LNCaP clone FGC (cell line): Measurements from ENCODE around the gene BTBD16.

Experiments used
- DNase-seq: peaks from one replicate; pipeline ENCODE4 v3.0.0-alpha.2; 2011; ENCODE audit warnings: low read depth
- H3K4me3 ChIP-seq: 2 replicates; pipeline ENCODE4 v1.5.1; 2011; ENCODE audit warnings: mild to moderate bottlenecking, low read depth, low read length, control low read depth
- TF ChIP-seq, protein P1 (sequence below): IDR thresholded peaks from 2 replicates; pipeline ENCODE4 v1.5.1; 2012; ENCODE audit warnings: mild to moderate bottlenecking; ENCODE audit not compliant: control insufficient read depth, insufficient read depth; ENCODE audit errors: extremely low read depth

Gene BTBD16

DNA sequence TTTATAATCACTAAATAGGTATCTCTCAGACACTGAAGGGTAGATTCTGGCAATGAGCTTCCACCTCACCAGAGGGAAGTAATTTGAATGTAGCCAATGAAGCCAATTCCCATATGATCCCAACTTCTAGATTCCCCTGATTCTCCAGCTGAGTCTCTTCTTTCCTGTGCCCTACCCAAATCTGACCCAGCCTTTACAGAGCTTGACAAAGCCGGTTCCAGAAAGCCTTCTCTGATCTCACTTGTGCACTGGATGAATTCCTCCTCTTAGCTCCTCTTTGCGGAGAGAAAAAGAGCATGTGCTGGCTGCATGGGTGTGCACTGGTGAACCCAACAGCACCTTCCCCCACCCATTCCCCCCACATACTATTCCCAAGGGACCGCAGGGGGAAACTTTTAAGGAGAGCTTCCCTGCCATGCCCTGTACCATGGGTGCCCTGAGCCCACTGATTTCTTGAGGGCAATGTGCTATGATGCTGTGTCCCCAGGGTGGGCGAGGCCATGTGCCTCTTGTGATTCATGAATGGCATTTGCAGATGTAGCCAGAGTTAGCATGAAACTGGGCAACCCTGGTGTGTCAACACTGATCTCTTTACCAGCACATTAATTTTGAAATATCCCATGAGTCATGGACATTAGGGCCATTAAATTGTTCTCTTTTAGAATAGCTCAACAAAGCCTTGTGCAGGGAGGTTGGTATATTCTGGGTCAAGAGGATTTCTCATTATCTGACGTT, 53.0 kb downstream of the BTBD16 start:
- TF ChIP-seq, protein P1, sequence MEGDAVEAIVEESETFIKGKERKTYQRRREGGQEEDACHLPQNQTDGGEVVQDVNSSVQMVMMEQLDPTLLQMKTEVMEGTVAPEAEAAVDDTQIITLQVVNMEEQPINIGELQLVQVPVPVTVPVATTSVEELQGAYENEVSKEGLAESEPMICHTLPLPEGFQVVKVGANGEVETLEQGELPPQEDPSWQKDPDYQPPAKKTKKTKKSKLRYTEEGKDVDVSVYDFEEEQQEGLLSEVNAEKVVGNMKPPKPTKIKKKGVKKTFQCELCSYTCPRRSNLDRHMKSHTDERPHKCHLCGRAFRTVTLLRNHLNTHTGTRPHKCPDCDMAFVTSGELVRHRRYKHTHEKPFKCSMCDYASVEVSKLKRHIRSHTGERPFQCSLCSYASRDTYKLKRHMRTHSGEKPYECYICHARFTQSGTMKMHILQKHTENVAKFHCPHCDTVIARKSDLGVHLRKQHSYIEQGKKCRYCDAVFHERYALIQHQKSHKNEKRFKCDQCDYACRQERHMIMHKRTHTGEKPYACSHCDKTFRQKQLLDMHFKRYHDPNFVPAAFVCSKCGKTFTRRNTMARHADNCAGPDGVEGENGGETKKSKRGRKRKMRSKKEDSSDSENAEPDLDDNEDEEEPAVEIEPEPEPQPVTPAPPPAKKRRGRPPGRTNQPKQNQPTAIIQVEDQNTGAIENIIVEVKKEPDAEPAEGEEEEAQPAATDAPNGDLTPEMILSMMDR: no peak
- DNase-seq: no peak
- no peak overlapping the region for H3K4me3 ChIP-seq

GRCh38 chr10:122325235-122325634, 54.1 kb downstream of the BTBD16 start:
- TF ChIP-seq, protein P1: no peak
- no peak overlapping the region for H3K4me3 ChIP-seq
- DNase-seq: no peak

GRCh38 chr10:122326385-122326784, 55.3 kb downstream of the BTBD16 start:
- TF ChIP-seq, protein P1: no peak
- H3K4me3 ChIP-seq: no peak overlapping the region
- no peak for DNase-seq

- TF ChIP-seq, protein P1: no peak
- H3K4me3 ChIP-seq: no peak overlapping the region
- DNase-seq: no peak
Measured at GRCh38 chr10:122326806-122327205, 55.7 kb downstream of the BTBD16 start.

- no peak overlapping the region for H3K4me3 ChIP-seq
- DNase-seq: no peak
- TF ChIP-seq, protein P1: no peak
Measured at GRCh38 chr10:122327237-122328206, 56.4 kb downstream of the BTBD16 start.

DNA sequence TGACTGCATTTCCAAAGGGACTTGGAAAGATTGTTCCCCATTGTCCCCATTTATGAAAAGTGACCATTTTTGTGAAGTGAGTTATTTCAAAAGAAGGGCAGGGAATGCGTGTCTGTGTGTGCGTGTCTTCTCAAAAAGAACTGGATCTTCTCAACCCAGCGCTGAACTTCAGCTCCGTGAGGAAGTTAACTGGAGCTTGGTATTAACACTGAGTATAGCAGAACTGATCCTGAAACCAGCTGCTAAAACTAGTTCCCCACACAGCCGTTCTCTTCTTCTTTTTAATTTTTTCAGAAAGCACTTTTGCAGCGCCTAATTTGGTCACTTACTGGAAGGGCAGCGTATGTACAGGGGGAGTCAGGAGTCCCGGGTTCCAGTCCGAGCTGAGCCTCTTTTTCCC, 57.6 kb downstream of the BTBD16 start:
- H3K4me3 ChIP-seq: no peak overlapping the region
- TF ChIP-seq, protein P1: no peak
- DNase-seq: no peak
